ENCODE data around the gene SERPINC1. TPM values are rescaled to one million over a fixed set of nuclear protein-coding genes. Genes with fewer than 3 reads are reported as not detected.
A peak's percentile ranks its signal among the peaks of the same experiment; 100 is the strongest.

The SERPINC1 gene
- total and polyA plus RNA-seq, 10 of the 15 experiments (the other 5 are each of a cell fraction or from before 2014, with no cell fraction given), result 0.11 to 0.44 TPM; not detected in 8

GRCh38 chr1:173870252-173871075 lies 46.7 kb downstream of the SERPINC1 start (continued):
- TF ChIP-seq SKIL (IDR thresholded peaks at IDR 0.05; ENCODE audit: low read depth, poor library complexity, severe bottlenecking) (no peak), CBX5 (IDR thresholded peaks at IDR 0.05; ENCODE audit: low read depth) (no peak), RFX5 (IDR thresholded peaks at IDR 0.05; ENCODE audit: low read depth, low read length) (no peak), HDAC6 (IDR thresholded peaks at IDR 0.05; ENCODE audit: unreplicated experiment) (no peak), ZNF207 (IDR thresholded peaks at IDR 0.05; ENCODE audit: borderline replicate concordance) (no peak), SIN3A (IDR thresholded peaks at IDR 0.05; ENCODE audit: low read depth, low read length) (no peak; the same call in 1 of the 2 replicates), IKZF1 (conservative IDR thresholded peaks at IDR 0.05) (no peak; the same call in 1 of the 2 replicates), ATF7 (IDR thresholded peaks at IDR 0.05; ENCODE audit: low read depth) (no peak), TCF7 (IDR thresholded peaks at IDR 0.05; ENCODE audit: borderline replicate concordance) (no peak), NRF1 (conservative IDR thresholded peaks at IDR 0.05; ENCODE audit: low read depth, low read length) (no peak), ZBTB4 (CRISPR knock-in tag; IDR thresholded peaks at IDR 0.05) (no peak), TCF12 (IDR thresholded peaks at IDR 0.05; ENCODE audit: low read depth, low read length) (no peak), NBN (IDR thresholded peaks at IDR 0.05) (no peak), RAD51 (IDR thresholded peaks at IDR 0.05) (peak; percentile 71; the same call in 1 of the 2 replicates), NKRF (conservative IDR thresholded peaks at IDR 0.05) (no peak; the same call in 1 of the 2 replicates), NR2C1 (IDR thresholded peaks at IDR 0.05) (no peak), POLR2A (IDR thresholded peaks at IDR 0.05; ENCODE audit: low read depth, low read length) (peak; percentile 61; the same call in 1 of the 2 replicates), IRF4 (IDR thresholded peaks at IDR 0.05; ENCODE audit: low read depth, low read length) (peak; percentile 65; the same call in 1 of the 2 replicates), JUND (IDR thresholded peaks at IDR 0.05; ENCODE audit: low read depth, low read length) (0 out of 2 replicates have a peak, but pooled peaks have one; percentile 13), ETV6 (conservative IDR thresholded peaks at IDR 0.05 in 1 of 2, IDR thresholded peaks at IDR 0.05 in 1 of 2; ENCODE audit: borderline replicate concordance in 1 of 2, low read depth in 1 of 2) (peak in 1 of 2 experiments; percentile 90; a peak in 2 of 4 replicates), MTA3 (IDR thresholded peaks at IDR 0.05; ENCODE audit: borderline replicate concordance, low read length) (no peak), PKNOX1 (IDR thresholded peaks at IDR 0.05) (no peak)

All from GM12878 (cell line).